GM23248 (cell line): Measurements from ENCODE around the gene TRIM63. TPM values are rescaled to one million over a fixed set of nuclear protein-coding genes. Genes with fewer than 3 reads are reported as not detected.
"Not testable (repeated sequence)": the region's sequence is repeated elsewhere in the genome, so short reads cannot be mapped to it uniquely, and the experiment has no call there.

ENCODE experiments used
- DNase-seq: peaks from one replicate; pipeline ENCODE4 v3.0.0-alpha.2; 2015
- H2AFZ ChIP-seq: fragments of 200-600 bp; sonication (generic); 2 replicates; pipeline ENCODE4 v1.6.1; 2016; ENCODE audit warnings: antibody characterized with exemption
- H3F3A ChIP-seq: fragments of 200-600 bp; sonication (generic); 2 replicates; pipeline ENCODE4 v1.6.1; 2016; ENCODE audit warnings: mild to moderate bottlenecking, antibody characterized with exemption, mixed run types; ENCODE audit not compliant: insufficient read depth
- H3K27ac ChIP-seq: fragments of 200-600 bp; sonication (generic); 2 replicates; pipeline ENCODE4 v1.5.1; 2016; ENCODE audit warnings: mild to moderate bottlenecking
- H3K27me3 ChIP-seq: fragments of 200-600 bp; sonication (generic); replicated peaks from 2 replicates; pipeline ENCODE4 v1.6.1; 2016; ENCODE audit warnings: mild to moderate bottlenecking; ENCODE audit not compliant: insufficient read depth
- H3K36me3 ChIP-seq: fragments of 200-600 bp; sonication (generic); 2 replicates; pipeline ENCODE4 v1.6.1; 2016; ENCODE audit warnings: low read depth, mild to moderate bottlenecking
- H3K4me1 ChIP-seq: fragments of 200-600 bp; sonication (generic); 2 replicates; pipeline ENCODE4 v1.6.1; 2016; ENCODE audit warnings: mild to moderate bottlenecking; ENCODE audit not compliant: insufficient read depth
- H3K4me2 ChIP-seq: fragments of 200-600 bp; sonication (generic); one replicate; pipeline ENCODE4 v1.6.1; 2016; ENCODE audit warnings: mild to moderate bottlenecking; ENCODE audit not compliant: unreplicated experiment
- H3K4me3 ChIP-seq: fragments of 200-600 bp; sonication (generic); 2 replicates; pipeline ENCODE4 v1.5.1; 2016; ENCODE audit warnings: mild to moderate bottlenecking
- H3K79me2 ChIP-seq: fragments of 200-600 bp; sonication (generic); 2 replicates; pipeline ENCODE4 v1.6.1; 2016; ENCODE audit warnings: mild to moderate bottlenecking; ENCODE audit not compliant: insufficient read depth
- H3K9ac ChIP-seq: fragments of 200-600 bp; sonication (generic); 2 replicates; pipeline ENCODE4 v1.6.1; 2016; ENCODE audit warnings: mild to moderate bottlenecking
- H3K9me2 ChIP-seq: fragments of 200-600 bp; sonication (generic); 2 replicates; pipeline ENCODE4 v1.6.1; 2016; ENCODE audit warnings: mixed run types, mild to moderate bottlenecking, moderate library complexity; ENCODE audit not compliant: insufficient read depth
- H3K9me3 ChIP-seq: fragments of 200-600 bp; sonication (generic); one replicate; pipeline ENCODE4 v1.6.1; 2017; ENCODE audit warnings: low read depth
- H4K20me1 ChIP-seq: fragments of 200-600 bp; sonication (generic); 2 replicates; pipeline ENCODE4 v1.6.0; 2016; ENCODE audit not compliant: insufficient read depth
- EZH2 ChIP-seq: fragments of 200-600 bp; sonication (generic); IDR thresholded peaks from 2 replicates; pipeline ENCODE4 v1.6.1; 2018; ENCODE audit warnings: antibody characterized with exemption, mild to moderate bottlenecking; ENCODE audit not compliant: insufficient read depth, poor library complexity, severe bottlenecking
- EZH2phosphoT487 ChIP-seq: fragments of 200-600 bp; sonication (generic); IDR thresholded peaks from 2 replicates; pipeline ENCODE4 v1.6.1; 2018; ENCODE audit warnings: antibody characterized with exemption, moderate library complexity, mild to moderate bottlenecking, low read depth; ENCODE audit not compliant: insufficient read depth
- WGBS, 2 experiments: methylation state at CpG; one replicate each; pipeline ENCODE4 v1.1.6; 2015 to 2017; ENCODE audit warnings: low lambda C conversion rate in 2 of 2, low coverage in 1 of 2; ENCODE audit errors: missing lambda C conversion rate in 2 of 2; 5-methylcytosine and 5-hydroxymethylcytosine counted together
- in situ Hi-C: fragments of 300-500 bp; cut with MboI; formaldehyde crosslinking; loops from 2 replicates; pipeline ENCODE4 v1.15.0; 2020
- polyA plus RNA-seq: library from polyadenylated mRNA; unstranded; fragments of >200 nt; fragmentation: Nextera tagmentation; extraction: Ambion mirVana; gene quantifications from 2 replicates; pipeline ENCODE4 v1.2.1, GENCODE V29; 2016
- total RNA-seq: library from RNA; depleted of rRNA; stranded (reverse); fragments of >200 nt; shearing (Covaris generic); gene quantifications from 2 replicates; pipeline ENCODE4 v1.2.3, GENCODE V29; 2014

TRIM63 gene
- total and polyA plus RNA-seq, 2 experiments from 2014 or later = not detected

DNA sequence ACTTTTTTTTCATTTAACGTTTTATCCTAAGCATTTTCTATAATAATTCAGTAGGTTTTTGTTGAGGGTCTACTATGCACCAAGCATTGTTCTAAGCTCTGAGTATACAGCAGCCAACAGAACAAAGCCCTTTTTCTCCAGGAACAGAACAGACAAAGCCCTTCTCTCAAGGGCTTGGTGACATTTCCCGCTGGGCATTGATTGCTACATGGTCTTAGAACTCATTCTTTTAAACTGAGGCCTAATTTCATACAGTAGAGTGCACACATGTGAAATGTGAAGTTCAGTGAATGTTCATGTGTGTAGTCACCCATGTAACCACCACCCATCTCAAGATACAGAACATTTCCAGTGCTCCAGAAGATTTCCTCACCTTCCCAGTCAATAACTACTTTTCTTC lies 29.0 kb upstream of the TRIM63 start:
- WGBS, 2 experiments = 87 to 93% methylated on average over 2 of the region's 2 CpGs
- Histone ChIP-seq H3K4me3 (no peak overlapping the region), H3K4me1 (peaks cover 12% of the 10 kb centered on the region), H3K27me3 (peaks cover 30% of the 10 kb centered on the region), H3K27ac (no peak overlapping the region), H3K36me3 (no peaks in the 10 kb centered on the region), H3F3A (peaks cover 18% of the 10 kb centered on the region), H3K9me2 (no peaks in the 10 kb centered on the region), H3K9ac (no peak overlapping the region), H3K9me3 (no peaks in the 10 kb centered on the region), H4K20me1 (no peaks in the 10 kb centered on the region), H2AFZ (no peak overlapping the region), H3K4me2 (no peak overlapping the region), H3K79me2 (no peaks in the 10 kb centered on the region)
- no peak for TF ChIP-seq EZH2phosphoT487
- no peak for TF ChIP-seq EZH2
- in situ Hi-C loops = no loop called here
- DNase-seq = no peak

DNA sequence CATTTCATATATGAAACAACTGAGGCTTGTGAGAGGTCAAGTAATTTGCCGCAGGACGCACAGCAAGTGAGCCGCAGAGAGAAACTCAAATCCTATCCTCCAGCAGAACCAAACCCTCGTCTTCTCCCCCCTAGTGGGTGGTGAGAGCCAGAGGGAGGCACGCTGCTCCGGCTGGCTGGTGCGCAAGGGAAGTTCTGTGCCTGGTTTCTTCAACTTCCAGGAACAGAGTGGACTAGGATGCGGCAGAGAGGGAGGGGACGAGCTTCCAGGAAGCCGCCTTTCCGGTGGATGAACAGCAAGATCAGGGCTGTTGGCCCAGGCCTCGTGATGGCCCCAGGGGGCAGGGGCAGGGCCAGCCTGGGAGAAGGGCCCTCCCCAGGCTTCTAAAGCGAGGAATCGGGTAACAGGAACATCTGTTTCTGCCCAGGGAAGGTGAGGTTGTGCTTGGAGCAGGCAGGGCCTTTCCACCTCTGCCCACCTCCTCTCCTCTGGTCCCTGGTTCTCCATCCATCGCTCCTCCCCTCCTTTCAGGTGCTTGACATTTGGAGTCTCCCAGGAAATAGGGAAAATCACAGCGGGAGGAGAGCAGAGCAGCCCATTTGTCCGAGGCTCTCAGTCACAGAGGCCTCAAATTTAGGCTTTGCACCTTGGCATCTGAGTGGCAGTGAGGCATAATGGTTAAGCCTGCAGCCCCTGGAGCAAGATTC lies 27.4 kb upstream of the TRIM63 start:
- peaks cover 42% of the 10 kb centered on the region for H3K27me3 ChIP-seq
- peak; percentile 18 for DNase-seq
- H3K9me2 ChIP-seq = no peaks in the 10 kb centered on the region
- H2AFZ ChIP-seq = peak overlapping the region; percentile 66; the same call in 1 of the 2 replicates
- peaks cover 12% of the 10 kb centered on the region for H3K4me1 ChIP-seq
- H3K9ac ChIP-seq = no peak overlapping the region
- in situ Hi-C loops = no loop called here
- TF ChIP-seq EZH2phosphoT487 = no peak
- TF ChIP-seq EZH2 = no peak
- H3F3A ChIP-seq = peaks cover 18% of the 10 kb centered on the region
- WGBS, 2 experiments = 23 to 25% methylated on average over 17 of the region's 17 CpGs
- no peak overlapping the region for H3K4me3 ChIP-seq
- H3K36me3 ChIP-seq = no peaks in the 10 kb centered on the region
- no peaks in the 10 kb centered on the region for H3K79me2 ChIP-seq
- no peaks in the 10 kb centered on the region for H4K20me1 ChIP-seq
- no peaks in the 10 kb centered on the region for H3K9me3 ChIP-seq
- no peak overlapping the region for H3K27ac ChIP-seq
- no peak overlapping the region for H3K4me2 ChIP-seq

DNA sequence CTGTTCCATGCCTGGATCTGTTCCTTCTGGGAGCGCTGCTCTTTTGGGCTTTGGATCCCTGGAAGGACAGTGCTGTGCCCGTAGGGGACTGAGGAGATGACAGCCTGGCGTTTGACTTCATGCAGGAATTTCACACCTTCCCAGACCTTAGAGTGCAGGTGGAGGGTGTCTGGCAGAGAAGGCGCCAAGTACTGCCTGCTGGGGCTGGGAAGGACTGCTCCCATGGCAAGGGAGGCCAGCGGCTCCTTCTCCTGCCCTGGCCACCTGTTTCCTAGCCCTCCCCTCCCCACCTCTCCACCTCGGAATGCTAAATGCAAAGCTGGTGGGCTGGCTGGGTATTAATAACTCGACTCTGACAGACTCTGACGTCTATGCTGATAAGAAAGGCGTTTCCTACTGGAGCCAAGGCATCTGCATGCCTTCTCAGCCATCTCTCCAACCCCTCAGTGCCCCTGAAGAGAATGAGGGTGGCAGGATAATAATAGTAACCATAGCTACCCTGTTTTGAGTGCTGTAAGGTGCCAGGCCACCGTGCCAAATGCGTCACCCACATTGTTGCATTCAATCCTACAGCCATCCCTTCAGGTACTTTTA lies 26.7 kb upstream of the TRIM63 start:
- peak; percentile 11 for DNase-seq
- Histone ChIP-seq H3K4me2 (no peak overlapping the region), H3K27me3 (peaks cover 42% of the 10 kb centered on the region), H3K4me3 (no peak overlapping the region), H3K4me1 (peaks cover 12% of the 10 kb centered on the region), H3K9me3 (no peaks in the 10 kb centered on the region), H3K36me3 (no peaks in the 10 kb centered on the region), H3K9ac (no peak overlapping the region), H3F3A (peaks cover 18% of the 10 kb centered on the region), H4K20me1 (no peaks in the 10 kb centered on the region), H3K9me2 (no peaks in the 10 kb centered on the region), H3K79me2 (no peaks in the 10 kb centered on the region), H3K27ac (no peak overlapping the region), H2AFZ (peak overlapping the region; percentile 66; the same call in 1 of the 2 replicates)
- 8 to 10% methylated on average over 11 of the region's 11 CpGs for WGBS, 2 experiments
- in situ Hi-C loops = no loop called here
- TF ChIP-seq EZH2 = no peak
- no peak for TF ChIP-seq EZH2phosphoT487

DNA sequence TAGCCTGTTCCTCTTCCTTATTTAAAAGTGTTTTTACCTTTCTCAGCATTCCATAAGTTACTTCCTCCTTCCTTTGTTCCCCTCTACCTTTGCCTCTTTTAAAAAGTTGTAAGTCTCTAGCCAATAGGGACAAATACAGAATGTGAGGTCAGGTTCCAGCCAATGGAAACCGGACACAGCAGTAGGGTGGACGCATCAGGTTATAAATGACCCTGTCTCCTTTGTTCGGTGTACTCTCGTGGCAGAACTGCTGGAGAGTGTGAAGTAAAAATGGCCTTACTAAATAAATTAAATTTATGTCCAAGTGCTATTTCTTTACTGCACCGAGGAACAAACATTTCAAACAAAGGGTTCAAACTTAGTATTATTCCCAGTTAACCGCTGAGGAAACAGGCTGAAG lies 26.1 kb upstream of the TRIM63 start:
- H2AFZ ChIP-seq, H3K9me3 ChIP-seq, H3K79me2 ChIP-seq, H3K36me3 ChIP-seq, H3K4me3 ChIP-seq, in situ Hi-C loops, H3K27ac ChIP-seq, DNase-seq, H3K9me2 ChIP-seq, H4K20me1 ChIP-seq, H3K9ac ChIP-seq, H3K4me2 ChIP-seq: not testable (repeated sequence)
- WGBS, 2 experiments = 4 to 6% methylated on average over 6 of the region's 6 CpGs
- H3F3A ChIP-seq = peaks cover 18% of the 10 kb centered on the region
- peaks cover 12% of the 10 kb centered on the region for H3K4me1 ChIP-seq
- H3K27me3 ChIP-seq = peaks cover 42% of the 10 kb centered on the region
